D721Med (cell line): ENCODE results near the gene PTPRF.

Source experiments
- DNase-seq: peaks from one replicate; pipeline ENCODE4 v3.0.0; 2011; ENCODE audit warnings: low spot score; ENCODE audit not compliant: insufficient read length
- FAIRE-seq: peaks from 2 replicates; lab custom pipeline; 2011; peaks lifted over from hg19 to GRCh38; lab: Jason Lieb, UNC
- CTCF ChIP-seq: IDR thresholded peaks from 2 replicates; pipeline ENCODE4 v1.5.1; 2012; ENCODE audit warnings: mild to moderate bottlenecking, control low read depth; ENCODE audit not compliant: insufficient read depth; ENCODE audit errors: missing control alignments

Gene PTPRF

GRCh38 chr1:43507296-43508295 lies 23.1 kb upstream of the PTPRF start:
- DNase-seq (no peak), FAIRE-seq (no peak)
- TF ChIP-seq CTCF: no peak

- no peak for DNase-seq
- TF ChIP-seq CTCF: no peak
- FAIRE-seq: no peak
Measured at GRCh38 chr1:43509007-43509739, 21.5 kb upstream of the PTPRF start.

GRCh38 chr1:43509740-43510375 lies 20.8 kb upstream of the PTPRF start:
- TF ChIP-seq CTCF: no peak
- no peak for DNase-seq
- no peak for FAIRE-seq

GRCh38 chr1:43510621-43511020 lies 20.1 kb upstream of the PTPRF start:
- no peak for TF ChIP-seq CTCF
- FAIRE-seq (no peak), DNase-seq (no peak)

- DNase-seq (no peak), FAIRE-seq (no peak)
- TF ChIP-seq CTCF: no peak
Measured at GRCh38 chr1:43511394-43511793, 19.3 kb upstream of the PTPRF start.

GRCh38 chr1:43512133-43512532 lies 18.6 kb upstream of the PTPRF start:
- FAIRE-seq (no peak), DNase-seq (no peak)
- TF ChIP-seq CTCF: no peak
